Measurements from ENCODE around the gene TBC1D7.

GRCh38 chr6:13351271-13351670 is 22.9 kb upstream of the TBC1D7 start:
- TF ChIP-seq CTCF (IDR thresholded peaks at IDR 0.05; ENCODE audit: low read depth, low read length, poor library complexity, severe bottlenecking) (no peak), EZH2phosphoT487 (IDR thresholded peaks at IDR 0.05; ENCODE audit: borderline replicate concordance, low read length) (no peak)

Measured in DOHH2 (cell line).